ENCODE data around the gene RPL18.
A peak's percentile ranks its signal among the peaks of the same experiment; 100 is the strongest.

DNA sequence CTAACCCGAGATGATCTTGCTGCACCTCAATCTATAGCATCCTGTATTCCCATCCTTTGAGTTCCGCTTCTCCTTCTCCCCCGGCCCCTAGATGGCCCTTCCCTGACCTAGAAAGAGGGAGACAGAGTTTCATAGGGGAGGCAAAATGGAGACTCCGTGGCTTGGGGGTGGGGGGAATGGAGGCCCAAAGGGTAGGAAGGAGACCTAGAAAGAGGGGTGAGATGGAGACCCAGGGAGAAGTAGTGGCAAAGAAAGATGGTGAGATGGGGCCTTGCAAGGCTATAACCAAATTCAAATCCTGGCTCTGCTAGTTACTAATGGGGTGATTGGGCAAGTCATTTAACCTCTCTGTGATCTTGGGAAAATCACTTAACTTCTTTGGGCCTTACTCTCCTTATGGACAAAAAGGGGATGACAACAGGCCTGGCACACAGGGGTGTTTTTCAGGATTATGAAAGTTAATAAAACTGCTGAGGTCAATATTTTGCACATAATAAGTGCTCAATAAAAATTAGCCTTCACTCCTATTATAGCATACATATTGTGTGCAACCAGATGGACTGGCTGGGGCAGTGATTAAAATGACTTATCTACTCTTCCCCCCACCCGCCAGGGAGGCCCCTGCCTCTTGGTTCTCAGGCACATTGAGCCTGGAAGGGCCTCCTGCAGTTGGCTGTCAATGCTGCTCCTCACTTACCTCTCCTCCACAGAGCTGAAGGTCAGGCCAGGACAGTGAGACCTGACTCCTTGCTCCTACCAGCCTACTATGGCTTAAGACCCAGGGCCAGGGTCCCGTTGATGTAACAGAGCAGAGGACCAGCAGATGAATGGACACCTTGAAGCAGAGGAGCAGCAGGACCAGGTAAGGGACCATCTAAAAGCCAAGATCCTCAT lies 961 bp upstream of the RPL18 start:
- TF ChIP-seq, protein P1, sequence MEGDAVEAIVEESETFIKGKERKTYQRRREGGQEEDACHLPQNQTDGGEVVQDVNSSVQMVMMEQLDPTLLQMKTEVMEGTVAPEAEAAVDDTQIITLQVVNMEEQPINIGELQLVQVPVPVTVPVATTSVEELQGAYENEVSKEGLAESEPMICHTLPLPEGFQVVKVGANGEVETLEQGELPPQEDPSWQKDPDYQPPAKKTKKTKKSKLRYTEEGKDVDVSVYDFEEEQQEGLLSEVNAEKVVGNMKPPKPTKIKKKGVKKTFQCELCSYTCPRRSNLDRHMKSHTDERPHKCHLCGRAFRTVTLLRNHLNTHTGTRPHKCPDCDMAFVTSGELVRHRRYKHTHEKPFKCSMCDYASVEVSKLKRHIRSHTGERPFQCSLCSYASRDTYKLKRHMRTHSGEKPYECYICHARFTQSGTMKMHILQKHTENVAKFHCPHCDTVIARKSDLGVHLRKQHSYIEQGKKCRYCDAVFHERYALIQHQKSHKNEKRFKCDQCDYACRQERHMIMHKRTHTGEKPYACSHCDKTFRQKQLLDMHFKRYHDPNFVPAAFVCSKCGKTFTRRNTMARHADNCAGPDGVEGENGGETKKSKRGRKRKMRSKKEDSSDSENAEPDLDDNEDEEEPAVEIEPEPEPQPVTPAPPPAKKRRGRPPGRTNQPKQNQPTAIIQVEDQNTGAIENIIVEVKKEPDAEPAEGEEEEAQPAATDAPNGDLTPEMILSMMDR (IDR thresholded peaks at IDR 0.05) = peak in 1 of 6 experiments; percentile 7
- TF ChIP-seq EP300 (IDR thresholded peaks at IDR 0.05) (no peak), POLR2A (IDR thresholded peaks at IDR 0.05) (peak in 1 of 4 donors; percentile 21), POLR2AphosphoS5 (IDR thresholded peaks at IDR 0.05) (no peak)
